H1 (cell line): ENCODE measurements around the gene TXNDC11. TPM values are rescaled to one million over a fixed set of nuclear protein-coding genes. Genes with fewer than 3 reads are reported as not detected.

Source experiments
- CTCF ChIA-PET: fragments of 300-600 bp; sonication (Branson Sonifier 250); formaldehyde crosslinking; loops from one replicate; lab custom pipeline; 2021; ENCODE audit not compliant: partially characterized antibody; lab: Charles Lee
- POLR2A ChIA-PET: fragments of 300-600 bp; sonication (Branson Sonifier 250); formaldehyde crosslinking; loops from one replicate; lab custom pipeline; 2021; ENCODE audit warnings: inconsistent platforms; ENCODE audit not compliant: partially characterized antibody; lab: Charles Lee
- DNase-seq, 2 experiments: peaks; one replicate each; pipeline versions ENCODE4 v3.0.0 to v3.0.0-alpha.2; 2010 to 2022; ENCODE audit warnings: low spot score in 2 of 2, low read depth in 1 of 2, mixed read lengths in 1 of 2
- FAIRE-seq: peaks from 2 replicates; lab custom pipeline; 2011; peaks lifted over from hg19 to GRCh38; lab: Jason Lieb, UNC
- H2AFZ ChIP-seq: 2 replicates; pipeline ENCODE4 v1.8.1; 2012; ENCODE audit warnings: low read length, inconsistent platforms
- H2AK5ac ChIP-seq: 2 replicates; pipeline ENCODE4 v1.6.1; 2013; ENCODE audit warnings: low read depth, low read length
- H2BK120ac ChIP-seq: replicated peaks from 2 replicates; pipeline ENCODE3; 2013; ENCODE audit warnings: low read depth, low read length, inconsistent platforms
- H2BK12ac ChIP-seq: 2 replicates; pipeline ENCODE4 v1.6.1; 2013; ENCODE audit warnings: low read depth, low read length
- H2BK15ac ChIP-seq: 2 replicates; pipeline ENCODE4 v1.6.1; 2013; ENCODE audit warnings: low read length
- H2BK20ac ChIP-seq: 2 replicates; pipeline ENCODE4 v1.6.1; 2013; ENCODE audit warnings: low read length
- H2BK5ac ChIP-seq: 2 replicates; pipeline ENCODE4 v1.6.1; 2013; ENCODE audit warnings: low read depth, low read length
- H3K14ac ChIP-seq: 2 replicates; pipeline ENCODE4 v1.6.1; 2013; ENCODE audit warnings: inconsistent platforms; ENCODE audit not compliant: insufficient read length
- H3K18ac ChIP-seq: 2 replicates; pipeline ENCODE4 v1.6.1; 2013; ENCODE audit warnings: low read length; ENCODE audit errors: extremely low read depth
- H3K23ac ChIP-seq: 2 replicates; pipeline ENCODE4 v1.6.1; 2013; ENCODE audit warnings: inconsistent platforms; ENCODE audit not compliant: insufficient read length
- H3K23me2 ChIP-seq: 2 replicates; pipeline ENCODE4 v1.6.1; 2013; ENCODE audit warnings: low read depth, low read length
- H3K27ac ChIP-seq: 2 replicates; pipeline ENCODE4 v1.6.1; 2011; ENCODE audit warnings: low read depth, low read length, inconsistent platforms
- H3K27me3 ChIP-seq, 4 experiments: replicated peaks in 1 of 4; 1 replicate in 1 of 4; 2 replicates in 3 of 4; pipeline versions ENCODE4 v1.6.1 to v1.8.1; 2011 to 2013; ENCODE audit warnings: low read length in 3 of 4, mild to moderate bottlenecking in 3 of 4, inconsistent platforms in 2 of 4, mixed read lengths in 2 of 4, moderate library complexity in 1 of 4; ENCODE audit not compliant: control insufficient read depth in 3 of 4, insufficient read depth in 3 of 4; ENCODE audit errors: extremely low read depth in 1 of 4
- H3K36me3 ChIP-seq, 4 experiments: 2 replicates each; pipeline versions ENCODE4 v1.6.1 to v1.8.1; 2011 to 2013; ENCODE audit warnings: mild to moderate bottlenecking in 4 of 4, low read length in 3 of 4, moderate library complexity in 2 of 4, control low read depth in 1 of 4, inconsistent platforms in 1 of 4; ENCODE audit not compliant: insufficient read depth in 4 of 4, control insufficient read depth in 2 of 4
- H3K4ac ChIP-seq: replicated peaks from 2 replicates; pipeline ENCODE3; 2013; ENCODE audit warnings: low read length, low read depth, mixed read lengths, inconsistent platforms; ENCODE audit not compliant: insufficient read length
- H3K4me1 ChIP-seq, 4 experiments: replicated peaks in 1 of 4; 1 replicate in 1 of 4; 2 replicates in 3 of 4; pipeline versions ENCODE4 v1.6.1 to v1.8.1; 2011 to 2013; ENCODE audit warnings: low read length in 3 of 4, inconsistent platforms in 2 of 4, mixed read lengths in 1 of 4; ENCODE audit not compliant: insufficient read depth in 4 of 4, control insufficient read depth in 3 of 4
- H3K4me2 ChIP-seq, 2 experiments: 2 replicates each; pipeline versions ENCODE4 v1.6.1 to v1.8.1; 2011 to 2013; ENCODE audit warnings: low read depth in 2 of 2, low read length in 2 of 2, control low read depth in 1 of 2, inconsistent platforms in 1 of 2, mild to moderate bottlenecking in 1 of 2; ENCODE audit not compliant: insufficient read depth in 1 of 2
- H3K4me3 ChIP-seq, 4 experiments: fragments of 200-600, 300-600 bp in 1 of 4; sonication (generic), shearing (Covaris generic), sonication (Bioruptor Twin) in 1 of 4; 2 replicates each; pipeline versions ENCODE4 v1.5.1 to v1.8.1; 2011 to 2016; ENCODE audit warnings: low read length in 4 of 4, low read depth in 3 of 4, control low read depth in 2 of 4, inconsistent platforms in 2 of 4, mild to moderate bottlenecking in 2 of 4, mixed read lengths in 1 of 4, moderate library complexity in 1 of 4; ENCODE audit not compliant: insufficient read depth in 2 of 4; ENCODE audit errors: extremely low read depth in 1 of 4
- H3K56ac ChIP-seq: replicated peaks from 2 replicates; pipeline ENCODE3; 2013; ENCODE audit warnings: low read depth, mild to moderate bottlenecking, mixed read lengths, low read length, inconsistent platforms; ENCODE audit not compliant: insufficient read length
- H3K79me1 ChIP-seq: 2 replicates; pipeline ENCODE4 v1.6.1; 2013; ENCODE audit warnings: low read depth, low read length, control low read depth
- H3K79me2 ChIP-seq, 2 experiments: 2 replicates each; pipeline versions ENCODE4 v1.6.1 to v1.8.1; 2012 to 2013; ENCODE audit warnings: low read length in 2 of 2, mild to moderate bottlenecking in 2 of 2, inconsistent platforms in 1 of 2; ENCODE audit not compliant: insufficient read depth in 2 of 2, control insufficient read depth in 1 of 2
- H3K9ac ChIP-seq, 4 experiments: replicated peaks in 1 of 4; 1 replicate in 1 of 4; 2 replicates in 3 of 4; pipeline versions ENCODE4 v1.6.1 to v1.8.1; 2011 to 2013; ENCODE audit warnings: low read depth in 3 of 4, low read length in 3 of 4, control low read depth in 2 of 4, mild to moderate bottlenecking in 2 of 4, moderate library complexity in 2 of 4, inconsistent platforms in 1 of 4; ENCODE audit errors: extremely low read depth in 1 of 4
- H3K9me3 ChIP-seq, 2 experiments: 2 replicates each; pipeline versions ENCODE4 v1.6.1 to v1.8.1; 2012 to 2013; ENCODE audit warnings: mild to moderate bottlenecking in 2 of 2, moderate library complexity in 2 of 2, control low read depth in 1 of 2, inconsistent platforms in 1 of 2, low read depth in 1 of 2, low read length in 1 of 2, mixed read lengths in 1 of 2; ENCODE audit not compliant: insufficient read depth in 2 of 2
- H4K20me1 ChIP-seq, 2 experiments: replicated peaks in 1 of 2; 2 replicates each; pipeline versions ENCODE3 to v1.8.1; 2011 to 2013; ENCODE audit warnings: inconsistent platforms in 2 of 2, low read length in 2 of 2, mild to moderate bottlenecking in 1 of 2; ENCODE audit not compliant: insufficient read depth in 2 of 2, control insufficient read depth in 1 of 2
- H4K5ac ChIP-seq: 2 replicates; pipeline ENCODE4 v1.6.1; 2013; ENCODE audit warnings: low read length, low read depth, mixed read lengths, inconsistent platforms; ENCODE audit not compliant: insufficient read length
- H4K8ac ChIP-seq: 2 replicates; pipeline ENCODE4 v1.8.0; 2013; ENCODE audit warnings: mild to moderate bottlenecking, moderate library complexity, low read length, inconsistent platforms; ENCODE audit not compliant: insufficient read depth; ENCODE audit errors: extremely low read depth
- H4K91ac ChIP-seq: replicated peaks from 2 replicates; pipeline ENCODE3; 2013; ENCODE audit warnings: low read length, mixed read lengths, inconsistent platforms; ENCODE audit not compliant: insufficient read length
- BACH1 ChIP-seq: IDR thresholded peaks from 2 replicates; pipeline ENCODE4 v1.6.1; 2012; ENCODE audit warnings: low read length, improper control_type of control experiment
- CHD2 ChIP-seq: IDR thresholded peaks from 2 replicates; pipeline ENCODE4 v1.6.1; 2012; ENCODE audit warnings: low read length, improper control_type of control experiment
- EZH2 ChIP-seq: fragments of 200-600 bp; sonication (generic); IDR thresholded peaks from 2 replicates; pipeline ENCODE4 v1.7.1; 2012; ENCODE audit warnings: low read depth, mild to moderate bottlenecking, moderate library complexity, low read length, inconsistent platforms; ENCODE audit not compliant: severe bottlenecking
- HDAC6 ChIP-seq: IDR thresholded peaks from one replicate; pipeline ENCODE4 v1.7.1; 2012; ENCODE audit warnings: low read depth, mild to moderate bottlenecking, inconsistent platforms, low read length, moderate library complexity
- KDM4A ChIP-seq: IDR thresholded peaks from one replicate; pipeline ENCODE4 v1.7.1; 2012; ENCODE audit warnings: low read depth, mild to moderate bottlenecking, moderate library complexity, low read length, inconsistent platforms; ENCODE audit not compliant: severe bottlenecking
- NANOG ChIP-seq: IDR thresholded peaks from 2 replicates; pipeline ENCODE4 v1.6.1; 2011; ENCODE audit warnings: low read length, low read depth, mild to moderate bottlenecking, inconsistent platforms; ENCODE audit not compliant: insufficient read depth, poor library complexity, severe bottlenecking
- PHF8 ChIP-seq: fragments of 200-600 bp; sonication (generic); conservative IDR thresholded peaks from 2 replicates; pipeline ENCODE4 v1.7.1; 2012; ENCODE audit warnings: low read depth, mild to moderate bottlenecking, inconsistent platforms, low read length, moderate library complexity
- SP2 ChIP-seq: IDR thresholded peaks from 2 replicates; pipeline ENCODE4 v1.6.1; 2012; ENCODE audit warnings: mild to moderate bottlenecking, low read length, inconsistent platforms
- SRF ChIP-seq: IDR thresholded peaks from 2 replicates; pipeline ENCODE4 v1.6.1; 2011; ENCODE audit warnings: mild to moderate bottlenecking, low read depth, low read length, moderate library complexity
- TAF1 ChIP-seq: IDR thresholded peaks from 2 replicates; pipeline ENCODE4 v1.6.1; 2011; ENCODE audit warnings: mild to moderate bottlenecking, low read depth, low read length
- WGBS, 2 experiments: shearing (Covaris generic) in 1 of 2; methylation state at CpG; one replicate each; pipeline versions ENCODE4 v1.1.6 to v1.1.7; 2013 to 2015; ENCODE audit warnings: low lambda C conversion rate in 2 of 2, mixed read lengths in 2 of 2, inconsistent platforms in 1 of 2, low coverage in 1 of 2, missing lambda C conversion rate in 1 of 2; ENCODE audit not compliant: insufficient replicate concordance in 2 of 2, insufficient coverage in 1 of 2, insufficient read length in 1 of 2; ENCODE audit errors: extremely low coverage in 1 of 2, missing lambda C conversion rate in 1 of 2; 5-methylcytosine and 5-hydroxymethylcytosine counted together
- polyA plus RNA-seq, 7 experiments: library from polyadenylated mRNA; depleted of rRNA in 3 of 7; stranded (reverse) in 5 of 7; unstranded in 2 of 7; fragments of >200 nt in 5 of 7; fragments of 200-250 nt in 2 of 7; gene quantifications; 1 replicate in 5 of 7; 2 replicates in 1 of 7; 4 replicates in 1 of 7; pipeline versions ENCODE4 v1.2.1 to v1.2.3, GENCODE V29; 2011 to 2013; ENCODE audit warnings: missing spikeins in 2 of 7, mixed read lengths in 2 of 7
- total RNA-seq: library from RNA; stranded (reverse); fragmentation: NEBNext Ultra II Directional; extraction: Animal tissue kit (Norgen Biotek cat#: 25700); gene quantifications from 2 replicates; pipeline ENCODE4 v1.2.1, GENCODE V29; 2021

Gene TXNDC11
- total and polyA plus RNA-seq, 2 of the 8 experiments (the other 6 are each of a cell fraction or from before 2014, with no cell fraction given), result 13.5 to 13.8 TPM

GRCh38 chr16:11650641-11651591, 91.7 kb downstream of the TXNDC11 start:
- DNase-seq, result no peak
- H3K14ac ChIP-seq, result no peak overlapping the region
- no peak overlapping the region for H3K56ac ChIP-seq
- no peaks in the 10 kb centered on the region for H4K20me1 ChIP-seq
- no peak overlapping the region for H3K4me3 ChIP-seq
- WGBS, 2 experiments, result 90% methylated on average over 18 of the region's 18 CpGs; no CpG with 5 or more reads in 1 of the 2 experiments
- H3K27me3 ChIP-seq, result no peaks in the 10 kb centered on the region
- no peak overlapping the region for H2BK12ac ChIP-seq
- H4K91ac ChIP-seq, result no peak overlapping the region
- TF ChIP-seq EZH2, result no peak
- TF ChIP-seq TAF1, result no peak
- no peak for TF ChIP-seq HDAC6
- TF ChIP-seq BACH1, result no peak
- TF ChIP-seq KDM4A, result no peak
- TF ChIP-seq PHF8, result no peak
- TF ChIP-seq SRF, result no peak
- TF ChIP-seq SP2, result no peak
- TF ChIP-seq NANOG, result no peak
- TF ChIP-seq CHD2, result no peak
- no peak overlapping the region for H2AFZ ChIP-seq
- H3K9ac ChIP-seq, result no peak overlapping the region
- H2BK120ac ChIP-seq, result no peak overlapping the region
- no peak overlapping the region for H4K5ac ChIP-seq
- H3K36me3 ChIP-seq, result no peaks in the 10 kb centered on the region
- no peak overlapping the region for H2BK5ac ChIP-seq
- no peak for FAIRE-seq
- no peak overlapping the region for H3K18ac ChIP-seq
- no peak overlapping the region for H2AK5ac ChIP-seq
- H3K4me2 ChIP-seq, result no peak overlapping the region
- H2BK20ac ChIP-seq, result no peak overlapping the region
- H3K79me1 ChIP-seq, result no peaks in the 10 kb centered on the region
- POLR2A ChIA-PET, result interaction anchor here (0.6 to 2.2 kb wide), 5 partner anchors 14 to 217 kb away, joined by 3 to 5 read pairs (median 3); no protein-coding TSS in a partner anchor
- no peak overlapping the region for H4K8ac ChIP-seq
- H3K27ac ChIP-seq, result no peak overlapping the region
- no peak overlapping the region for H2BK15ac ChIP-seq
- no peak overlapping the region for H3K23ac ChIP-seq
- no peaks in the 10 kb centered on the region for H3K79me2 ChIP-seq
- CTCF ChIA-PET, result interaction anchor here (0.5 to 2.4 kb wide), 11 partner anchors 8 to 244 kb away, joined by 3 to 10 read pairs (median 3); no protein-coding TSS in a partner anchor
- no peaks in the 10 kb centered on the region for H3K9me3 ChIP-seq
- no peaks in the 10 kb centered on the region for H3K4me1 ChIP-seq
- H3K4ac ChIP-seq, result no peak overlapping the region
- no peaks in the 10 kb centered on the region for H3K23me2 ChIP-seq
